Measurements from ENCODE around the gene CFAP90.
A peak's percentile ranks its signal among the peaks of the same experiment; 100 is the strongest.

The CFAP90 gene

DNA sequence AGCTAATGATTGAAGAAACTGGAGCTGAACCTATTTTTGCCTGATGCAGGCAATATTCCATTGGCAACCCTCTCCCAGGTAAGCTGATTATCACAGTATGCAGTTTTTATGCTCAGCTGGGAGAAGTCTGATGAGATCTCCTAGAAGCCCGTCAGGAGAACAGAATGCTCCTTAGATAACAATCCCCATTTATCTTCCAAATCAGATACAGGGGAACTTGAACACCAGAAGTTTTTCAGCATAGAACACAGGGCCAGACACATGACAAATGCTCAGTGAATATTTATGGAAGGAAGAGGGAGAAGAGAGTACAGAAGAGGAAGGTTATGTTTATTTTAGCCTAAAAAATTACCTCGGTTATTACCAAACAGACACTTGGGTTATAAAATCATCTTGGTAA, 37.9 kb downstream of the CFAP90 start:
- TF ChIP-seq L3MBTL2 (conservative IDR thresholded peaks at IDR 0.05) (no peak), SP1 (IDR thresholded peaks at IDR 0.05) (no peak), TARDBP (IDR thresholded peaks at IDR 0.05) (no peak), FOXK2 (IDR thresholded peaks at IDR 0.05) (no peak)
- POLR2A ChIA-PET = no interaction called here
- CTCF ChIA-PET = no interaction called here
- no peak for DNase-seq (ENCODE audit: extremely low spot score)

DNA sequence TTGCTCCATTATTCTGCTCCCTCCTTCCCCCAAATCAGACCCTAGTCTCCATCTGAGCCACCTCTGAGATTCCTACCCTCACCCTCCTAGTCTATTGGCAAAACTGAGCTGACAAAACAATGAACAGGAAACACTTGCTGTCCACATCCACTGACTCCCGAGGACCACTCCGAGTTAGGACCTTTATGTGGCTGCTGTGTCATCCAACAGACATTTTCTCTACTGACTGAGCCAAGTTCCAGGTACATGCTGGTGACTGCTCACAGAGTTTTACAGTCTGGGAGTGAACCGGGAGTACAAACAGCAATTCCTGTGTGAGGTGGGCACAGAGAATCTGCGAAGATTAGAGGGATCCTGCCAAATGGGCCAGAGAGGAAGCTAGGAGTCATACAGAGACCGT, 39.2 kb downstream of the CFAP90 start:
- TF ChIP-seq LEF1 (IDR thresholded peaks at IDR 0.05; ENCODE audit: borderline replicate concordance) (no peak), HDGF (IDR thresholded peaks at IDR 0.05; ENCODE audit: borderline replicate concordance) (no peak), TARDBP (IDR thresholded peaks at IDR 0.05) (no peak), ARNT (IDR thresholded peaks at IDR 0.05) (no peak), BHLHE40 (IDR thresholded peaks at IDR 0.05; ENCODE audit: borderline replicate concordance) (no peak), FOXA1 (IDR thresholded peaks at IDR 0.05) (no peak), NFRKB (IDR thresholded peaks at IDR 0.05) (no peak), CTBP1 (IDR thresholded peaks at IDR 0.05; ENCODE audit: borderline replicate concordance) (no peak), L3MBTL2 (conservative IDR thresholded peaks at IDR 0.05) (no peak), FOXK2 (IDR thresholded peaks at IDR 0.05) (no peak), SP1 (IDR thresholded peaks at IDR 0.05) (no peak), SUZ12 (IDR thresholded peaks at IDR 0.05) (no peak), FOXM1 (IDR thresholded peaks at IDR 0.05; ENCODE audit: borderline replicate concordance) (no peak), ZNF384 (IDR thresholded peaks at IDR 0.05) (no peak), ELF4 (IDR thresholded peaks at IDR 0.05) (no peak)
- TF ChIP-seq, protein P1, sequence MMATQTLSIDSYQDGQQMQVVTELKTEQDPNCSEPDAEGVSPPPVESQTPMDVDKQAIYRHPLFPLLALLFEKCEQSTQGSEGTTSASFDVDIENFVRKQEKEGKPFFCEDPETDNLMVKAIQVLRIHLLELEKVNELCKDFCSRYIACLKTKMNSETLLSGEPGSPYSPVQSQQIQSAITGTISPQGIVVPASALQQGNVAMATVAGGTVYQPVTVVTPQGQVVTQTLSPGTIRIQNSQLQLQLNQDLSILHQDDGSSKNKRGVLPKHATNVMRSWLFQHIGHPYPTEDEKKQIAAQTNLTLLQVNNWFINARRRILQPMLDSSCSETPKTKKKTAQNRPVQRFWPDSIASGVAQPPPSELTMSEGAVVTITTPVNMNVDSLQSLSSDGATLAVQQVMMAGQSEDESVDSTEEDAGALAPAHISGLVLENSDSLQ (IDR thresholded peaks at IDR 0.05) = no peak
- POLR2A ChIA-PET = no interaction called here
- CTCF ChIA-PET = no interaction called here
- DNase-seq (ENCODE audit: extremely low spot score) = no peak

DNA sequence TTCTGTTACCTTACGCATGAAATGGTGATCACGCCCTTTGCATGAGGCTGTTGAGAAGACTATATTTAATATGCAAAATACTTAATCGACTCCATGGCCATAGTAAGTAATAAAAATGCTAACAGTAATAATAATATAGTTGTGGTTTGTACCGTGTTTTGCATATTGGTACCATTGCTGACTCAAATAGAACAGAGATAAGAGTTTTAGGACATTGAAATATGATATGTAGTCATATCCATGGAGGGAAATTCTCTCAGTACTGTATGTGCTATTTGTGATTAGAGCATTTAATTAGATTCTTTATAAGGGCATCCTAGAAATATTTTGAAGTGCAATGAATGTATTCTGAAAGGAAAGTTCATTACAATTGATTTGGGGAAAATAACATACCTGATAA, 41.9 kb downstream of the CFAP90 start:
- no peak for DNase-seq (ENCODE audit: extremely low spot score)
- ChIA-PET POLR2A (no interaction called here), CTCF (no interaction called here)
- TF ChIP-seq L3MBTL2 (conservative IDR thresholded peaks at IDR 0.05) = no peak
- TF ChIP-seq ARNT (IDR thresholded peaks at IDR 0.05) = no peak
- no peak for TF ChIP-seq LEF1 (IDR thresholded peaks at IDR 0.05; ENCODE audit: borderline replicate concordance)
- TF ChIP-seq BHLHE40 (IDR thresholded peaks at IDR 0.05; ENCODE audit: borderline replicate concordance) = no peak
- no peak for TF ChIP-seq SP1 (IDR thresholded peaks at IDR 0.05)
- TF ChIP-seq FOXA1 (IDR thresholded peaks at IDR 0.05) = no peak
- no peak for TF ChIP-seq TARDBP (IDR thresholded peaks at IDR 0.05)
- no peak for TF ChIP-seq ELF4 (IDR thresholded peaks at IDR 0.05)
- TF ChIP-seq ZNF384 (IDR thresholded peaks at IDR 0.05) = no peak
- TF ChIP-seq SUZ12 (IDR thresholded peaks at IDR 0.05) = no peak
- TF ChIP-seq HDGF (IDR thresholded peaks at IDR 0.05; ENCODE audit: borderline replicate concordance) = no peak
- no peak for TF ChIP-seq FOXM1 (IDR thresholded peaks at IDR 0.05; ENCODE audit: borderline replicate concordance)
- TF ChIP-seq CTBP1 (IDR thresholded peaks at IDR 0.05; ENCODE audit: borderline replicate concordance) = no peak
- TF ChIP-seq FOXK2 (IDR thresholded peaks at IDR 0.05) = no peak
- TF ChIP-seq, protein P1 (IDR thresholded peaks at IDR 0.05) = no peak
- TF ChIP-seq NFRKB (IDR thresholded peaks at IDR 0.05) = no peak

GRCh38 chr5:7805379-7805778, 45.6 kb downstream of the CFAP90 start:
- DNase-seq (ENCODE audit: extremely low spot score) = peak; percentile 14
- ChIA-PET POLR2A (no interaction called here), CTCF (no interaction called here)
- TF ChIP-seq CTBP1 (IDR thresholded peaks at IDR 0.05; ENCODE audit: borderline replicate concordance) (no peak), FOXA1 (IDR thresholded peaks at IDR 0.05) (no peak), SP1 (IDR thresholded peaks at IDR 0.05) (no peak), LEF1 (IDR thresholded peaks at IDR 0.05; ENCODE audit: borderline replicate concordance) (no peak), ELF4 (IDR thresholded peaks at IDR 0.05) (no peak), TARDBP (IDR thresholded peaks at IDR 0.05) (no peak), SUZ12 (IDR thresholded peaks at IDR 0.05) (no peak), L3MBTL2 (conservative IDR thresholded peaks at IDR 0.05) (no peak), NFRKB (IDR thresholded peaks at IDR 0.05) (no peak)
- TF ChIP-seq, protein P1 (IDR thresholded peaks at IDR 0.05) = no peak

DNA sequence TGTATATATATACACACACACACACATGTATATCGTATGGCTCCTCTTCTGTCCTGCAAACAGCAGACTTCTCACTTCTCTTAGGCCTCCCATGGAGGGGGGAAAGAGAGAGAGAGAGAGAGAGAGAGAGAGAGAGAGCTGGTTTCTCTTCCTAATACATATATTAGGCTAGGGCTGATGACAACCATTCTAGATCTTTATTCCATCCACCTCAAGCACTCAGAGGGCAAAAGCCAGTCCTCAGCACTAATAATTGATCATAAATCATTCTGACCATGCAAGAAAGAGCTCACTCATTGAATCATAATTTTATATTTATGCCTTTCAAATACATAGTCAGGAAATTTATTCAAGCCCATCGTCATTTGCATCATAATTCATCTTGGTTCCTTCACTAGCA, 47.0 kb downstream of the CFAP90 start:
- POLR2A ChIA-PET = no interaction called here
- no peak for DNase-seq (ENCODE audit: extremely low spot score)
- TF ChIP-seq FOXA1 (IDR thresholded peaks at IDR 0.05) (no peak), ZNF384 (IDR thresholded peaks at IDR 0.05) (no peak), CTBP1 (IDR thresholded peaks at IDR 0.05; ENCODE audit: borderline replicate concordance) (no peak), NFRKB (IDR thresholded peaks at IDR 0.05) (no peak), SUZ12 (IDR thresholded peaks at IDR 0.05) (no peak), FOXM1 (IDR thresholded peaks at IDR 0.05; ENCODE audit: borderline replicate concordance) (no peak), SP1 (IDR thresholded peaks at IDR 0.05) (no peak), FOXK2 (IDR thresholded peaks at IDR 0.05) (no peak), ELF4 (IDR thresholded peaks at IDR 0.05) (no peak), HDGF (IDR thresholded peaks at IDR 0.05; ENCODE audit: borderline replicate concordance) (no peak), TARDBP (IDR thresholded peaks at IDR 0.05) (no peak), ARNT (IDR thresholded peaks at IDR 0.05) (no peak), BHLHE40 (IDR thresholded peaks at IDR 0.05; ENCODE audit: borderline replicate concordance) (no peak), L3MBTL2 (conservative IDR thresholded peaks at IDR 0.05) (no peak), LEF1 (IDR thresholded peaks at IDR 0.05; ENCODE audit: borderline replicate concordance) (no peak)
- TF ChIP-seq, protein P1 (IDR thresholded peaks at IDR 0.05) = no peak
- CTCF ChIA-PET = interaction anchor here (0.5 to 0.8 kb wide), 2 partner anchors 16 to 725 kb away, joined by 3 read pairs; no protein-coding TSS in a partner anchor

DNA sequence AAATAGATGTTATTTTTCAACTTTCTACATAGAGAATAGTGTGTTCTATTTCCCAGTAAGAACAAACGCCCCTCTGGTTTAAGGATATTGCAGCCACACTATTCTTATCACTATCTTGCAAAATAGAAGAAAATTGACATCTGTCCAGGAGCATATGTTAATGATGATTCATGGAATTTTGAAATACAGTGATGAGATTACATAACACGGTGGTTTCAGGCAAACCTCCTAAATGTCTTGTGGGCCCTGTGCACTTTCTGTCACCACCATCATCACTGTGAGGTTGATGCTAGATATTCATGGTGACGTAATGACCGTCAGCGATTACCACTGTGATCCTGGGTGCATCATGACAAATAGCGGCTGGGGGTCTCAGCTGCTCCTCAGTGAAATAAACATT, 48.1 kb downstream of the CFAP90 start:
- ChIA-PET CTCF (no interaction called here), POLR2A (no interaction called here)

More for the DNA sequence above, 48.1 kb downstream of the CFAP90 start:
- TF ChIP-seq ARNT (IDR thresholded peaks at IDR 0.05) (no peak), TARDBP (IDR thresholded peaks at IDR 0.05) (no peak), HDGF (IDR thresholded peaks at IDR 0.05; ENCODE audit: borderline replicate concordance) (no peak), ZNF384 (IDR thresholded peaks at IDR 0.05) (no peak), SUZ12 (IDR thresholded peaks at IDR 0.05) (no peak), L3MBTL2 (conservative IDR thresholded peaks at IDR 0.05) (no peak), BHLHE40 (IDR thresholded peaks at IDR 0.05; ENCODE audit: borderline replicate concordance) (no peak)
- TF ChIP-seq, protein P1 (IDR thresholded peaks at IDR 0.05) = no peak
- no peak for DNase-seq (ENCODE audit: extremely low spot score)
